HG03354 (cell line): ENCODE data around the gene RASAL2.
A peak's percentile ranks its signal among the peaks of the same experiment; 100 is the strongest.

Experiments
- ATAC-seq: cut with Tn5 transposase; IDR thresholded peaks from one replicate; pipeline ENCODE4 v1.9.1; 2021; ENCODE audit warnings: mild to moderate bottlenecking; ENCODE audit not compliant: unreplicated experiment, poor library complexity, severe bottlenecking

The RASAL2 gene

DNA sequence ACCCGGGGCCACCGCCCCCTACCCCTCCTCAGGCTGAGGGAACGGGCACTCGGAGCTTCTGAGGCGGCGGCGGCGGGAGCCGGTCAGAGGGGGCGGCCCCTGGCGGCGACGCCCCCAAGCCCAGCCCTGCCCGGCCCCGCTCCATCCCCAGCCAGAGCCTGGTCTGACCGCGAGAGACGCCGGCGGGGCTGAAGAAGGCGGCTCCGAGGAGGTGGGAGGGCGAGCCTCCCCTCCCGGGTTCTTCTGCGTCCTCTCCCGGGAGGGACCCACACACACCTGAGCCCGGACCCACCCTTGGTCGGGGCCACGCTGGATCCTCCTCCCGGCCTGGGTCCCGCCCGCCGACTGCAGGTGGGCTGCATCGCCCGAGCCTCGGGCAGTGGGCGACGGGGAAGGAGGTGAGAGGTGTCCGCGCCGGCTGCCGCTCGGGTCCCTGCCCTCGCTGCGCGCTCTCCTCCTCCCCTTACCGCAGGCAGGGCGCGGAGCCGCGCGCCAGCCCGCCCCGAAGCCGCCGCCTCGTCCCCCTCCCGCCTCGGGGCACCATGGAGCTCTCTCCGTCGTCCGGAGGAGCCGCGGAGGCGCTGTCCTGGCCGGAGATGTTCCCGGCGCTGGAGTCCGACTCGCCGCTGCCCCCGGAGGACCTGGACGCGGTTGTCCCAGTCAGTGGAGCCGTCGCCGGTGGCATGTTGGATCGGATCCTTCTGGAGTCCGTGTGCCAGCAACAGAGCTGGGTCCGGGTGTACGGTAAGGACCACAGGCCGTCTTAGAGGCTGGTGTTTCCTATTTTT is at the start of gene RASAL2:
Gene RASAL2 (plus strand): TSS at position 154 of the 788 bp plus-strand sequence. CDS start 389 bp downstream, at position 543.
- peak; percentile 57 for ATAC-seq

DNA sequence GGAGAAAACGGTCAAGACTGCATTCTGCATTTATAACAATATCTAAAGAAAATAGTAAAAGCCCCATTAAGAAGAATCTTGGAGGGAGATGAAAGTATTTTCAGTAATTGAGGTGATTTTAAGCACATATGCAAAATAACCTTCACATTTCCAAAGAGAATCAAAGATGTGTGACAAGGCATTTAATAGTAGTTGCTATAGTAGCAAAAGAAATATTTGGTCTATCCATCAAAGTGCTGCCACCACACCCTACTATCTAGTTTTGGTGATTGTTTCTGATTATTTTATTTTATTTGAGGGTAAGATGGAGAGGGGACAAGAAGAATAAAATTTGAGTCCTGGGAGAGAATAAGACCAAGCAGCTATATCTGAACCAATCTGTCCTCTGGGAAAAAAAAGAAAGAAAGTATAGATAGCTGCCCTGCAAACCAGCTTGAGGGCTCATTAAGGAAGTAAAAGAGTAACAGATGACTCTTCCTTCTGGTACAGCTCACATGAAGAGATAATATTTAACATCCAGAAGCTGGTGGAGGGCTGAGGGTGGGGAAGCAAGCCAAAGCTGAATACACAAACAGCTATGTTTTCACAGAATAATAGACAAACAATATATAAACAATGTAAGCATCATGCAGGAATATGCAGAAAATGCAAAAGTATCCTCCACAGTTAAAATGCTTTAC is 47.2 kb upstream of the RASAL2 start:
- ATAC-seq: no peak

DNA sequence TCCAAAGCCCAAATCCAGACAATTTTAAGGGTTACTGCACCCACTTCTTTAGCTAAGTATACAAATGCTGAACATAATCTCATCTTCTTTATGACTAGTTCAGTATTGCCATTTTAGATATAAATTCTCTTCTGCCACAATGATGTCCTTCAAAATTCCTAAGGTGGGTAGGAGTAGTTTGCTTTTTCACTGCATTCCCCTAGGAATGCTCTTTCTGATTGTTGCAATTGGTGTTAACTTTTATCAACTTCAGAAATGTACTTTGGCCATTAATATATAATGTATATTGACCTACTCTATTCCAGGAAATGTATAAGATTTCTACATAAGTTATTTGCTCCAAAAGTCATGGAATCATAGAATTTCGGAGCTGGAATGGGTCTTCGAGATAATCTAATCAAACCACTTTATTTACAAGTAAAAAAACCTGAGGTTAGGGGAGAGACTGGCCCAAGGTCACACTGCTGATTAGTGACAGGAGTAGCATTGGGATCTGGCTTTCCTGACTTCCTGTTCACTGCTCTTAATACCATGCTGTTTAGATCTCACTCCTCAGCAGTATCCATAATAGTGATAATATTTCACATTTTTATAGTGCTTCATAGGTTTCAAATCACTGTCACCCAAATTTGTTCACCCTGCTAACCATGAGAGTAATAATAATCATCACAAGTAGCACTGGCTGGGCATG is 46.4 kb upstream of the RASAL2 start:
- ATAC-seq: no peak

DNA sequence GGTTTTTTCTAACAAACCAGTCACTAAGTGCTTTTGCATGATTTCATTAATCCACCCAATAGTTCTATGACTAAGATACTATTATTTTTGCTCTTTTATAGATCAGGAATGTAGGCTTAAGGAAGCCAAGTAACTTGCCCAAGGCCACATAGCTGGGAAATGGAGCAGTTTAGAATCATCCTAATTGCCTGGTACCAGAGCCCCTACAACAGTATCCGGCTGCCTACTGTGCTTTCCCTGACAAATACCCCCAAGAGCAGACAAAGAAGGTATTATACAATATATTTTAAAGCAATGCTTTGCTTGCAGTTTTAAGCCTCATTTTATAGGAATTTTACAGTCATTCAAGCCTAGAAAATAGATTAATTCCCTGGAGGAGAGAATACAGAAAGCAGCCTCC is 45.5 kb upstream of the RASAL2 start:
- no peak for ATAC-seq

DNA sequence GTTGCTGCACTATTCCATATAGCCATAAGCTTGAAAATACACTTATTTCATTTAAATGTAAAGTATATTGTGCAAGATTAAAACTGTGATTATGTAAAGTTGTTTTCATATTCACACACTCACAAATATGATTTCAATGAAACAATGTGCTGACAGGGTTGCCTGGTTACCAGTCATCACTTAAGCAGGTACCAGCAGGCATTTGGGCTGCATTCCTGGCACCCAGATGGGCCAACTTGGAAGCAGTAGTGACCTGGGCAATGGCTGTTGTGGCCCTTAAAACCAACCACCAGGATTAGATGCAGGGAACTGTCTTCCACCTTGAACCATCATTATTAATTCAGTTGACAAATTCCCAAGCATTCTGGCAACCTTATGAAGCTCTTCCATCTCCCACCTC is 45.0 kb upstream of the RASAL2 start:
- no peak for ATAC-seq

DNA sequence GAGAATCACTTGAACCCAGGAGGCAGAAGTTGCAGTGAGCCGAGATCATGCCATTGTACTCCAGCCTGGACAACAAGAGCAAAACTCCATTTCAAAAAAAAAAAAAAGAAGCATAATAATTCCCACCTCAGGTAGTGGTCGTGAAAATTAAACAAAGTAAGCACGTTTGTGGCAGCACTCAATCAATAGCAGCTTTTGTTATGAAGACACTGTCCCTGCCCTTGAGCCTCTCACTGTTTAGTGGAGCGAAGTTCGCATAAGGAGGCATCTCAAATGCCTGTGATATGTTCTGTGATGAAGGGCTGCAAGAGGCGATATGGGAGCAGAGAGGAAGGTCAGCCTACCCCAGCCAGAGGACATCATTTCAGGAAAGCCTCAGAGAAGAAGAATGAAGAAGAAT is 43.8 kb upstream of the RASAL2 start:
- ATAC-seq: no peak

DNA sequence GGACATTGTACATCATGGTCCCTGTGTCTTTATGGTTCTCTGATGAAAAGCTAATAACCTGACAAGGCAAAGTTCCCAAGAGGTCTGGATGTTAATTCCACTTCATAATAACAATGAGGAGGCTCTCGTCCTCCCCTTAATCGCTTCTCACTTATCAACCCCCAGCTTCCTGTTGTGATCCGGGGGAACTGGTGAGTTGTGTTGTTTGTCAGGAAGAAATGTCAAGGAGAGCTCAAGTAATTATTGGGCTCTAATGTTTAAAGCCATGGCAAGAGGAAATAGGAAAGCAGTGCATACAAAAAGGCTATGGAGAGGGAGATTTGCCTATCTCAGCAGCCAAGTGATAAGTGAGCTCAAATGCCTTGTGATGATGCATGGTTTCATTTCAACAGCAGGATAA is 42.8 kb upstream of the RASAL2 start:
- no peak for ATAC-seq

DNA sequence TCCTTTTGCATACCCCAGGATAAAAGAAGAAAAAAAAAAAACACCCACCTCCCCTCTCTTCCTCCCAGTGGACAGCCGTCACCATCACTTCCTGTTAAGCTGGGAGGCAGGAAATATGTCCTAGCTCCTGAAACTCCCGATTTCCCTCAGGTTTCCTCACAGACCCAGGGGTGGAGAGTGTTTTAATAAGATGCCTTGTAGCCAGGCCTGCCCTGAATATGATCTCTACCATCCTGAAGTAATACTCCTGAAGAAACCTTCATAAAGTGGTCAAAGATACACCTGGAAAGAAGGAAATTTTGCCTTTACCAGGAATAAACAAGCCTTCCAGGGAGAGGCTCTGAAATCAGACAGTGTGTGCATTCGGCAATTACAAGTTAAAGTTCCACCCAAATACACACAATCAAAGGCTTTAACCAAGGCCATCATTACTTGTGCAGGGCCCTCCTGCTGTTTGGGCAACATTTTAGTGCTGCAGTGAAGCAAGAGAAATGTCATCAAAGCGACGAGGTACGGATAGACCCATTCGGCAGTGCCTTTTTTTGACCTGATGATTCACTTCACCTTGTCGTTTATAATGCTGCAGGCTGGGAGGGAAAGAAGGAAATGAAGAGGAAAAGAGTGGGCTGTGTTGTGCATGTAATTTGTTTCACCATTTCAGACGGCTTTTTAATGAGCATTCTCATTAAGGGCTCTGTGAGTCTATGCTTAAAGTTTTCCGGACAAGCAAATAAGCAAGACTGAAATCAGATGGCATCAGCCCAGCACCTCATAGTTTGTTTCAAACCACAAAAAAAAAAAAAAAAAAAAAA is 41.0 kb upstream of the RASAL2 start:
- no peak for ATAC-seq

DNA sequence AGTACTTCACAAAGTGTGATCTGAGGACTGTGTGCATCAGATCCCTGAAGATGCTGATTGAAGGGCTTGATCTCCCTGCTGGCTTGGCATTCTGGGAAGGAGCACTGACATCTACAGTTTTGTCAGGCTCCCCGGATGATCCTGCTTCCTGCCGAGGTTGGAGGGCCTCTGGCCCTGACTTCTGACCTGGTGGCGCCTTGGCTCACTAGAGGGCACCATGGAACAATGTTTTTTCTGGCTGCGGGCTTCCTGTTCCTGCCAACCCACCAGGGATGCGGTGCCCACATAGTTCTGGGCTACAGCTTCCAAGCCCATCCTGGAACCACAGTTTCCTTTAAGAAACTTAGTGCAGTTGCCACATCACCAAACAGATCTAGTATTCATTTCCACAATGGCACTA is 38.8 kb upstream of the RASAL2 start:
- no peak for ATAC-seq

DNA sequence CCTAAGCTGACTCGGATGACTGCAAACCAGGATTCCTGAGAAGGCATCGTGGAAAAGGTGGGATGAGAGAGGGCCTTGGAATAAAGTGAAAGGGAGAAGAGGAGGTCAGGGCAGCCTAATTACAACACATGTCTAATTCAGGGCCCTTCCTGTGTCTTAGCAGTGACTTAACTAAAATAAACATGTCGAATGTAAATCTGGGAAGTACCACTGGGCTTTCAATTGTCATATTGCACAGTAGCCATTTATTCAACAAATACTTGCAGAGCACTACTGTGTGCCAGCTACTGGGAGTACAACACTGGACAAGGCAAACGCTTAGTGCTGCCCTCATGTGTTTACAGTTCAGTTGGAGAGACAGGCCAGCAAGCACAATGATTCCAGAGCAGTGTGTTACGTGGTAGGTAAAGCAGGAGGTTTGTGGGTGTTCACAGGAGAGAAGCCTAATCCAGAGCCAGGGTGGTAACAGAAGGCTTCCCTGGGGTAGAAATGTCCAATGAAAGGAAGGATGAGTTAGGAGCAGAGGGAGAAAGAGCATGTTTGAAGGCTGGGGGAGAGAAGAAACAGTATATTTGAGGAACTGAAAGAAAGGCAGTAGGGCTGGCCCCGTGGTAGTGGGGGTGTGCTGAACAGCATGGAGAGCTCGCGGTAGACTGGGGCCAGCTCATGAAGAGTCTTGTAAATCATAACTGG is 38.0 kb upstream of the RASAL2 start:
- ATAC-seq: peak; percentile 94

DNA sequence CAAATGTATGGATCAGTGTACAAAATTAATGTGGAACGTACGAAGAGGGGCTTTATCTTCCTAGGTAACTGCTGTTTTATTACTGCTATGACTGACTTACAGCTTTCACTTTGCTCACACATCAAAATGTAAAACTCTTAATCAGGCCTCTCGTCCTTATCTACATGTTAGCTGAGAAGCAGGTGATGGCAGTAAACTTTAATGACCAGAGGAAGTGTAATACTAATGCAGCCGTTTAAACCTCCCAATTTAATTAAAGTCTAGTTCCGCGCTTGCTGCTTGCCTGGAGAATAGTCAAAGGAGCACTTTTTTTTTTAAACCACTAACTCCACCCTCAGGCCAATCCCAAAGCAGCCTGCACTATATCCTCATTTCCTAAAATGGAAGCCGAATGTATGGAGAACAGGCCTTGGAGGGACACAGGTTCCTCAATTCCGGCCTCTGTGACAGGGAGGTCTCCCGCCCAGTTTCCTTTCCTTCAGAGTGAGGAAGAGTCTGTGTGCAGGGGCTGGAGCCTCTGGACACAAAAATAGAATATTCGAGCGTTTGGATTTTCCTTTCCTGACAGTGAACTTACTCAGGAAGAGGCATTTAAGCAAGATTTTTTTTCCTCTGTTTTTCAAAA is 36.7 kb upstream of the RASAL2 start:
- no peak for ATAC-seq

DNA sequence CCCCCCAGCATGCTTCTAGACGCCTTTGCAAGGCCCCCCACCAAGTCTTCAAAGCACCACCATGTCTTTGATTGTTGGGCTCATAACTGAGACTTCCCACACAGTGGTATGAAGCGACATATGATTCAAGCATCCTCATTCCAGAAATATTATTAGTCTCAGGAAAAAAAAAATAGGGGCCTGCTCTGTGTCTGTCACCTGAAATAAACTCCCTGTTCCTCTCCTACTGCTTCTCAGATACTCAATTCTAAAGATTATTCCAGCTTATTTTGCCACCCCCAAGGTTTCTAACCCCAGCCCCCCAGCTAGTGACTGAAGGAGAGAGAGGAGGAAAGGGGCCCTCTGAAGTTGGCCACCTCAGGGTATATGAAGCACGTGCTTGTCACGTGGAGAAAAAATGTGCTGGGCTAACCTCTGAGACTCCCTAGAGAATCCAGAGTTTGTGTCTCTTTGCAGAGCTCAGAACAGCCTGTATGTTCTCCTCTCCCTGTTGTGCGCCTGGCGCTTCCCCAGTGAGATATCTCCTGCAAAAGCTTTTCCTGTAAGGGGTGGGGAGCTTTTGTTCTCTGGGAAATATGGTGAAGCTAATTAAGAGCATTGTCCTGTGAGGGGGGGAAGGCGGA is 35.9 kb upstream of the RASAL2 start:
- no peak for ATAC-seq

DNA sequence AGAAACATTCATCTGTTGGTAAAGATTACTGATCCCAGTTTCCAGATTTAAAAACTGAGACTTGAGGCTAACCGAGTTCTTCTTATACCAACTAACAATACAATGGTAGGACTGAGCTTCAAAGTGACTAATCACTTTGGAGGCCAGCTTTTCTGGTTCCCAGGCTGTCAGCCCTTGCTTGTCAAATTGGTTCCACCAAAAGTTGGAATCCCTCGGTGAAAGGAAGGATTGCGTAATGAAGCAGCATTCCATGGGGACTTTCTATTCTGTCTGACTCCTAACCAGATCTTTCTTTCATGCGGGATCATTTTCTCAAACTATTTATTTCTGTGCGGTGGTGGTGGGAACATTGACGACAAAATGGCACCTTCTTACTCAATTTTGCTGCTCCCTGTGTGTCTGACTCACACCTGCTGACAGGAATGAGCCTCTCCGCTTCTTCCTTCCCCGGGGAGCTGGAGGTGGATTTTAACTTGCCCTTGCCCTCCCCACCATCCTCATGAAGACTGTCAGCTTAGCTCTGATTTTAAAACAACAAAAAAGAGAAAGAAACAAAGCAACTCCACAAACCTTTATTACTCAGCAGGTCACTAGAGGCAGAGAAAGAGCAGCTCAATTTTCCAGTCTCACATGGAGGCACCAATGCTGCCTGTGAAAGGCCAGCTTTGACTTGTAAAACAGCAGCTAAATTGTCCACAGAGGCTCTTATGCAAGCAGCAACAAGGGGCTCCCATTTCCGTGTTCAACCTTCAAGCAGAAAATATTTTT is 32.9 kb upstream of the RASAL2 start:
- ATAC-seq: no peak

DNA sequence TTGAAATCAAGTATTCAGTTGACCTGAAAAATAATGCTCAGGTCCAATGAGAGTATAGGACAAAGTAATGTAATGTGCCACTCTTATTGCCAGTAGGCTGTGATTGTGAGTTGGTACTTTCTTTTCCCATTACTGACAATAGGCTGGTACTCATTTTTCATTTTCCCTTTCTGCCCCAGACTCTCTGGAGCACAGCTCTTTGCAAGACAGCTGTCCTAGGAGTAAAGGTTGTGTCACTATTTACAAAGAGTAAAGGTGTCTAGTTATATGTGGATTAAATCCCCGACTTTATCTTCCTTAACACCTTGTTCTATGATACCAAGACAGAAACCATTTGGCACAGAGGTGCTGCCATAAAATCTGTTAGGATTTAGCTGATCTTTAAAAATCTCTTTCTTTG is 32.3 kb upstream of the RASAL2 start:
- ATAC-seq: no peak

DNA sequence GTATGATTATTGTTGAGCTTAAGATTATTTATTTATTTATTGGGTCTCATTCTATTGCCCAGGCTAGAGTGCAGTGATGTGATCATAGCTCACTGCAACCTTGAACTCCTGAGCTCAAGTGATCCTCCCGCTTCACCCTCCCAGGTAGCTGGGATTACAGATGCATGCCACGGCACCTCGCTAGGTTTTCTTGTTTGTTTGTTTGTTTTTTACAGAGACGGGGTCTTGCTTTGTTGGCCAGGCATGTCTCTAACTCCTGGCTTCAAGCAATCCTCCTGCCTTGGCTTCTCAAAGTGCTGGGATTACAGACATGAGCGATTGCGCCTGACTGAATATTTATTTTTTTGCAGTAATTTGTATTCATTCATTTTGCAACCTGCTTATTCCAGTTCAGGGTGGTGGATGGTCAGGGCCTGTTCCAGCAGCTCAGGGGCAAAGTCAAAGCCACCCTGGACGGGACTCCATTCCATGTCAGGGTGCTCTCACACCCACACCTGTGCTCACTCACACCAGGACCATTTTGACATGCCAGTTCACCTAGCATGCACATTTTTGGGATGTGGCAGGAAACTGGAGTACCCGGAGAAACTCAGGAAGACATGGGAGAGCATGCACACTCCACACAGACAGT is 29.6 kb upstream of the RASAL2 start:
- no peak for ATAC-seq

DNA sequence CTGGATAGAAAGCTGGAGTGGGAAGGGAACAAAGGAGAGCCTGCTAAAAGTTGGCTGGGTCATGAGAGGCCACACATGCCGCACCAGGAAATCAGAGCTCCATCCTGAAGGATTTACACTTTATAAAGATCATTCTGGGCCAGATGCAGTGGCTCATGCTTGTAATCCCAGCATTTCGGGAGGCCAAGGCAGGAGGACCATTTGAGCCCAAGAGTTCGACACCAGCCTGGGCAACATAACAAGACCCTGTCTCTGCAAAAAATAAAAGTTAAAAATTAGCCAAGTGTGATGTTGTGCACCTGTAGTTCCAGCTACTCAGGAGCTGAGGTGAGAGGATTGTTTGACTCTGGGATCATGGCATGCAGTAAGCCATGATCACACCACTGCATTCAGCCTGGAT is 28.7 kb upstream of the RASAL2 start:
- ATAC-seq: no peak

DNA sequence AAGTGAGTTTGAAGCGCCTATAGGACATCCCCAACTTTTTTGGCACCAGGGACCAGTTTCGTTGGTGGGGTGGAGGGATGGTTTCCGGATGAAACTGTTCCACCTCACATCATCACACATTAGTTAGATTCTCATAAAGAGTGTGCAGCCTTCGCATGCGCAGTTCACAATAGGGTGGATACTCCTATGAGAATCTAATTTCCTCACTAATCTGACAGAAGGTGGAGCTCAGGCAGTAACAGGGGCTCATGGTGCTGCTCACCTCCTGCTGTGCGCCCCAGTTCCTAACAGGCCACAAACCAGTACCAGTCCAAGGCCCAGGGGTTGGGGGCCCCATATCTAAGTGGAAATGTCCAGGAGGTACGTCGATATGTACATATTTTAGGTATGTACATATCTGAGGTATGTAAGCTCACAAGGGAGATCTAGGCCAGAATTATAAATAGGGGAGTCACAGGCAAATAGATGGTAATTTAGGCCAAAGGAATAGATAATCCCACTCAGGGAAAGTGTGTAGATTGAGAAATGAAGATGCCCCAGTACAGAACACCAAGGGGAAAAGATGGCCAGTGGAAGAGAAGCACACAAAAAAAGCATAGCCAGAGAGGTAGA is 27.5 kb upstream of the RASAL2 start:
- ATAC-seq: no peak
